ENCODE data around the gene ANKRD45.

GRCh38 chr1:173688300-173688699, 18.6 kb upstream of the ANKRD45 start:
- TF ChIP-seq CTCF (conservative IDR thresholded peaks at IDR 0.05 in 1 of 2, IDR thresholded peaks at IDR 0.05 in 1 of 2; ENCODE audit: extremely low read depth in 1 of 2, insufficient read depth in 1 of 2, low read depth in 1 of 2, low read length in 2 of 2) (no peak), EZH2 (IDR thresholded peaks at IDR 0.05; ENCODE audit: borderline replicate concordance, low read length) (no peak)

All from mammary epithelial cell (primary cell).